GM18907 (cell line): ENCODE results near the gene CR1.
"Not testable (repeated sequence)": the region's sequence is repeated elsewhere in the genome, so short reads cannot be mapped to it uniquely, and the experiment has no call there.

Experiments
- ATAC-seq: cut with Tn5 transposase; IDR thresholded peaks from one replicate; pipeline ENCODE4 v1.9.1; 2021; ENCODE audit warnings: mild to moderate bottlenecking, moderate library complexity; ENCODE audit not compliant: unreplicated experiment

The CR1 gene

DNA sequence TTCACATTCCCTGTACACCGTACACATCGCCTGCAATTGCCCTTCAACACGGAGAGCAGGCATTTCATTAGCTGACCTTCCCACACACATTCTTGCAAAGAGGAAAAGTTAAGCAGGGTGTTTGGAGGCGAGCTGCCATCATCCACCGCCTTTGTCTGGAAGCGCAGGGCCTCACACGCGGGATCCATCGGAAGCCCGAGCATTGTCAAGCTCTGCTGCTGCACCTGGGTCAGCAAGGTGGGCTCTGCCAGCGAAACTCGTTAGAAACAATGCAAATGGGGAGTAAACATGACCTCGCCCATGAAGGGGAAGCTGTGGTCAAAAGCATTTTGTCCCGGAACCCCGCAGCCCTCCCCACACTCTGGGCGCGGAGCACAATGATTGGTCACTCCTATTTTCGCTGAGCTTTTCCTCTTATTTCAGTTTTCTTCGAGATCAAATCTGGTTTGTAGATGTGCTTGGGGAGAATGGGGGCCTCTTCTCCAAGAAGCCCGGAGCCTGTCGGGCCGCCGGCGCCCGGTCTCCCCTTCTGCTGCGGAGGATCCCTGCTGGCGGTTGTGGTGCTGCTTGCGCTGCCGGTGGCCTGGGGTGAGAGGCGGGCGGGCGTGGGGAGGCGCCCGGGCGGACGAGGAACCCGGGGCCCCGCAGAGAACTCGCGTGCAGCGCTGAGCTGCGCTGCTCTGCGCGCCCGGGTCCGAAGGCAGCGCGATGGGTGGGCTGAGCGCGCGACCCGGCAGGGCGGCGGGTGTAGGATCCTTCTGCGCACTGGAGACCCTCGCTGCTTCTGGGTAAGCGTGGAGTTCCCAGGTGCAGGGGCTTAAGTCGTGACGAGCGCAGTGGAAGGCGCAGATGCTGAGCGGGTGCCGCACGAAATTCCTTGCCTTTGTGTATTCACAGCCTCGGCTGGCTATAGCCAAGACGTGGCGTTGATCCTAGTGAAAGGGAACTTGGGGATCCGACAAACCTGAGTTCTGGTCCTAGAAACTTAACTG, at the start of gene CR1:
Gene CR1, plus strand, starts transcription at position 357 of the 992 bp plus-strand sequence. Its CDS starts 111 bp downstream, at position 468.
- peak; percentile 56 for ATAC-seq

DNA sequence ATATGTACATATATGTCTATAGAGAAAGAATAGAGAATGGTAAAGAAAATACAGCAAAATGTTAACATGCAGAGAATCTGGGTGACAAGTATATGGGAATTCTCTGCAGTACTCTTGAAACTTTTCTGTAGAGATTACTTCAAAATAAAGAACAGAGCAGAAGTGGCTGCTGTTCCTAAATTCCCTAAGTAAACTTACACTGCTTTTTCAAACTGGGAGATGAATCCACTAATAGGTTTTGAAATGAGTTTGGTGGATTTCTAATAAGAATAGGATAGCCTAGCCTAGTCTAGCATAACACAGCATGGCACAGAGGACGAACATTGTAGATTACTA, 42.3 kb upstream of the CR1 start:
- no peak for ATAC-seq

DNA sequence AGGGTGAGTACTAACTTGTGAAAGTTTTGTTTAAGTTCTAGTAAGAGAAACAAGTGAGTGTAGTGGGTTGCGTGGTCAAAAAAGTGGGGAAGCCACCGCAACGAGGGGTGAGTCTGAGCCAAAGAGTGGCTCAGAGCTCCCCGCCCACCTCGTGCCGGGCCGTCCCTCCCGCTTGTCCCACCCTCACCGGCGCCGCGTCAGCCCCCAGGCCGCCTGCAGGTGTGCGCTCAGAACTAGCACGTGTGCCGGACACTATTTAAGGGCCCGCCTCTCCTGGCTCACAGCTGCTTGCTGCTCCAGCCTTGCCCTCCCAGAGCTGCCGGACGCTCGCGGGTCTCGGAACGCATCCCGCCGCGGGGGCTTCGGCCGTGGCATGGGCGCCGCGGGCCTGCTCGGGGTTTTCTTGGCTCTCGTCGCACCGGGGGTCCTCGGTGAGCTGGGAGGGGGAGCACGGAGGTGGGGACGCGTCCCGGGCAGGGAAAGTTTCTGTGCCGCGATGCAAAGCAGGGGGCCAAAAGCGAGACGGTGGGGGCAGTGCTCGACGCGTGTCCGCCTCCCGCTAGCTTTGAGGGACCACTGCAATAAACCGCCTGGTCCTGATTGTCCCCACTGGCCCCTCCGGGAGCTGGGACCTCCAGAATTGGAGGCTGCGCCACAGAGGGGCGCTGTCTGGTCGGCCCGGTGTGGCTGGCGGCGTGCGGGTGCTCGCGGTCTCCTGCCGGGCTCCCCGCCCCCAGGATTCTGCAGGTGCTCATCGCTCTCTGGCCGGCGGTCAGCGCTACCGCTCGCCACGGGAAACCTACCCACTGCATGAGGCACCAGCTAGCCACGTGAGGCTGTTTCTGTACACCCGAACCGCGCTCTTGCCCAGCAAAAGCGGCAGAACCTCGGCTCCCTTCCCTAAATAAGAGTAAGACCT, 41.7 kb upstream of the CR1 start, which contains the start of gene CR2:
Gene CR2, plus strand, starts transcription at position 283 of the 919 bp plus-strand sequence. Its CDS starts 91 bp downstream, at position 374.
- peak; percentile 78 for ATAC-seq

DNA sequence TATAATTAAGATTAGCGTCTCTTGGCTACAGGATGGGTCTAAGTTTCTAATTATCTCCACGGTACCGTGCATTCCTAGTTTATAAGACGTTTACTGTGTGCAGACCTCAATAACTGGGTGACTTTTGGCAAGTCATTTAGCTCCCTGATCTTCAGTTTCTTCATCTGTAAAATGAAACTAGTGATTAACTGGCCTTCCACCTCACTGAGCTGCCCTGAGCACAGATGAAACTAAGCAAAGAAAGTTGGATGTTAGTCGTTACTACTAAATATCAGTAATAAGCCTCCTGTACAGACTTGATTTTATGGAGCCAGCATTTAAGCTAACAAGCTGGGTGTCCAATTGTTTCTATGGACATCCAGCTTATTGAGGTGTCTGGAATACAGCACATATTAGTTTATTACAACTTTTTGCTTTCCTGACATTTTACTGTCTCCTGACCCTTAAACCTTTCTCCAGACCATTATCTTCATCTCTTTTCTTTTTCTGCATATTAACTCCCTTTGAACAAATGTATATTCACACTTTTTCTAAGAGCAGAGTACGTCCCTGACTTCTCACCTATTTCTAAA, 40.7 kb upstream of the CR1 start:
- ATAC-seq: peak; percentile 23

DNA sequence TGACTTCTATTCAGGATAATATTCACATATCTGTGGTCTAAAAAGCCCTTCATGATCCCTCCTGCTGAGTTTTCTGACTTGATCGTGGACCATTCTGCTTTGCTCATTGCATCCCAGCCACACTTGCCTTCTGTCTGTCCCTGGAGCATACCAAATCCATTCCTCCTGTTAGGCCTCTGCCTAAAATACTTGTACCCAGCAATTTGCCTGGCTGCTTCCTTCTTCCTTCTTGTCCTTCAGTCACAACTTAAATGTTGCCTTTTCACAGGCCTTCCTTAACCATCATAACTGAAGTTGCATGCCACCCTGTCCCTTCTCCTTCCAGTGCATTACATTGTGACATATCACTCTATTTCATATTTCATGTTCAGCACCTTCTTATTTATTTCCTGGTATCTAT, 37.5 kb upstream of the CR1 start:
- ATAC-seq: no peak

DNA sequence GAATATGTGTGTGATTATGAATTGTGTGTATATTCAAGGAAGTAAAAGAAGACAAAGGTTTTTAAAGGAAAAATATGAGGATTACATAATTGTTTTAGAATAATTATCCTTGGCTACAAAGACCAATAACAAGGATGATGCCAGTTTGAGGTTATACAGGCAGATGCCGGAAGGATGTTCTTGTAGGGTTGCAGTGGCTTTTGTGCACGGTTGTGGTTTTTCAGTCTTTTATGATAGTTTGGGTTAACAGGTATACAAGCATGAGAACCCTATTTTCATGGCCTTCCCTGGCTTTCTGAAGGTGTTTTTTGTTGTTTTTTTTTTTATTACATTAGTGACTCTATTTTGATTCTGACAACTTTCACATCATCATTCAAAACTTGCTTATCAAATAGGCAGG, 36.9 kb upstream of the CR1 start:
- no peak for ATAC-seq

DNA sequence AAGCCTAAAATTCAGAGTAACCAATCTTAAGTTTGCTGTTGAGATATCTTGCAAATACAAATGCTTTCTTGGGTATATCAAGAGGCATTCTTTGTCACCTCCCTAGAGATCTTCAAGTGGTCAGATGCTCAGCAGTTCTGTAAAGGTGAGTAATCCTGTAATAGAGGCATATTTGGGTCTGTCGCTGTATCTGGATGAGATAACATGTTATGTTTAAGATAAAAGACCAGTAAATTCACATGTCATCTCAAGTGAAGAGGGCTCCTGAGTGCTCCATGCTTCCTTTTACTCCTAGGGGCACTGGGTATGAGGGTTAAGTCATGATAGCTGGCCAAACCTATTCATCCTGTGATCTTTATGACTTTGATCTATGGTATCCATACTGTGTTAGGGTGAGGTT, 34.3 kb upstream of the CR1 start:
- no peak for ATAC-seq

DNA sequence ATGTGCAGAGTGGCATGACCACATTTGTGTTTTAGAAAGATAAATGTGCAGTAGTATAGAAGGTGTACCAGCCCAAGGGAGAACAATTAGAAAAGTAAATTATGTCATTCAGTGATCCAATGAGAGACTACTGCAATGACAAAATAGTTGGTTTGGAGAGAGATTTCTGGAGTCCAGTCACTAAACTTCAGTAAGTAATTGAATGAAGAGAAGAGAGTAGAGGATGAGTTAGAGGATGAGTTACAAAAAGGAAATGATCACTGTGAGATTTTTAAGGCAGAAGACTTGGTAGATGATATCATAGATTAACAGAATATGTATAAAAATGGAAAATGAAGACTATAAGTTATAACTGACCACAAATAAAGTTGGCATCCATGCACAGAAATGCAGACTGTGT, 33.4 kb upstream of the CR1 start:
- ATAC-seq: no peak

DNA sequence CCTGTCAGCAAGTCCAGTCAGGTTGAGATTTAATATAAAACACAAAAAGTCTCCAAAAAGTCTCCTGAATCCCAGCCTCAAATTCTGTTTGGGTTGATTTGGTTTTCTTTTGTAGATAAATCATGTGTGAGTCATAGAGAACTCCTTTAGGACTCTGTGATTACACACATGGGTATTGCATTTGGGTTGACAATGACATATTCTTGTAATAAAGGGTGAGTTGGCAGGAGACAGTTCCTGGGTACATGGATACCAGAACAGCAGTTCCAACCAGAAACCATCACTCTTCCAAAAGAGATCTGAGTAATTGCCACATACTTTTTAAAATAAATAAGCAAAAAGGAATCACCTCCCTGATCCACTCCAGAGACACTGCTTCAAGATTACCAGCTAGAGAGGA, 32.9 kb upstream of the CR1 start:
- no peak for ATAC-seq

DNA sequence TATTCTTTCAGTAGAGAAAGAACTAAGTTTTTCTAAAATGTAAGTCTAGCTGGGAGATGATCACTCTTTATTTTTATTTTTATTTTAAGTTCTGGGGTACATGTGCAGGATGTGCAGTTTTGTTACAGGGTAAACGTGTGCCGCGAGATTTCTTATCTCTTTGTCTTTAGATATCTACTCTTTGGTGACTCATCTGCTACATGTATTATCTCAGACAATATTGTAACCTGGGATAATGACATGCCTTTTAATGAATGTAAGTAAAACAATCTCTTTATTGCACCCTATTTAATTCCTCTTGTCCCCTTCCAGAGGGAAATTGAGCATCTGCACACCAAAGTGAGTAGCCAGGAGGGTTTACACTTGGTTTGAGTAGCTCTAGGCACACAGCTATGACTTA, 32.4 kb upstream of the CR1 start:
- no peak for ATAC-seq

DNA sequence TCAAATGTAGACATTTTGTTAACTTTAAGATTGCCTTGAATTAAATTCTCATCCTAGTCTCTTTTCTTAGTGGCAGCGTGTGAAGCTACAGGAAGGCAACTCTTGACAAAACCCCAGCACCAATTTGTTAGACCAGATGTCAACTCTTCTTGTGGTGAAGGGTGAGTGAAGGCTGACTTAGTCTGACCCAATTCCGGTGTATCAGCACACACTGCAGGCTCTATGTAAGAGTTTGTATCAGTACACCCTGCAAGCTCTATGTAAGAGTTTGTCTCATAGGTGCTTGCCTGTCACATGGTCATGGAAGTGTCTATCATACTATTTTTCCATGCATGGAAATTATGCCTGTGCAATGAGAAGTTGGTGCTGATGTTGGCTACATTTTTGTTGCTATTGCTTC, 25.0 kb upstream of the CR1 start:
- no peak for ATAC-seq

DNA sequence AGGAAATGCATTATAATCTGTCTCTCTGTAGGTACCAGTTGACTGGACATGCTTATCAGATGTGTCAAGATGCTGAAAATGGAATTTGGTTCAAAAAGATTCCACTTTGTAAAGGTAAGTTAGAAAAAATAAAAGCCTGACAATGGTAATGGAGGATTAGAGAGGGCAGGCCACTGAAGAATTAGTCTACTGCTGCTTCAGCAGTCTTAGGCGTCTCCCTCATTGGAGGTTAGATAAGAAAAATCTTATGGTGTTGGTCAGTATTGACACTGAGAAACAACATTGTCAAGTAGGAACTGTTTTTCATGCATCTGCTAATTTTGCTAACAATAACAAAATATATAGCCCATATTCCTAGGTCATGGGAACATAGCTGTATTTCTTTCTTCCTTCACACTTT, 21.7 kb upstream of the CR1 start:
- no peak for ATAC-seq

DNA sequence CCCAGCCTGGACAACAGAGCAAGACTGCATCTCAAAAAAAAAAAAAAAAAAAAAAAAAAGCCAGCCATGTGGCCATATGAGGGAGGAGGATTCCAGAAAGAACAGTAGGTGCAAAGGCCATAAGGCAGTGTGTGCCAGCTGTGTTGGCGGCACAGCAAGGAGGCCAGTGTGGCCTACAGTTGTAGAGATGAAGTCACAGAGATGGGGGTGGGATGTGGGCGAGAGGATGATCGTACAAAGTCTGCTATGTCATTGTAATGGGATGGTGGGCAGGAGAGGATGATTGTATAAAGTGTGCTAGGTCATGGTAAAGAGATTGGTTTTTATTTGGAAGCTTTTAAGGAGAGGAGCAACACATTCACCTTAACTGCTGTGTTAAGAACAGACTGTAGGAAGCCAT, 9.8 kb upstream of the CR1 start:
- ATAC-seq: no peak

DNA sequence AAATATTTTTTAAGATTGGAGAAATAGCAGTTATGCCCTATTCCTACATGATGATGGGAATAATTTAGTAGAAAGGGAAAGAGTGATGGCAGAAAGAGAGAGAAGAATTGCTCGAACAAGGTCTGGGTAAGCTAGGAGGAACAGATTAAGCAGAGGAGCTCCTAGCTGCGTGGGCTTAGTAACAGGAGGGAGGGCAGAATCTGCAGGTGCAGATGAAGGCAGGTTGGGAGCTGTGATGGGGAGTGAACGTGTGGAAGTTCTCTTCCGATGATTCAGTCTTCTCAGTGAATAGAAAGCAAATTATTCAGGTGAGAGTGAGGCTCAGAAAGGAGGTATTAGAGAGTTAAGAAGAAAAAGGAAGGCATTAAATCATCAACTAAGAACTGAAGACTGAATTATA, 8.3 kb upstream of the CR1 start:
- ATAC-seq: no peak

DNA sequence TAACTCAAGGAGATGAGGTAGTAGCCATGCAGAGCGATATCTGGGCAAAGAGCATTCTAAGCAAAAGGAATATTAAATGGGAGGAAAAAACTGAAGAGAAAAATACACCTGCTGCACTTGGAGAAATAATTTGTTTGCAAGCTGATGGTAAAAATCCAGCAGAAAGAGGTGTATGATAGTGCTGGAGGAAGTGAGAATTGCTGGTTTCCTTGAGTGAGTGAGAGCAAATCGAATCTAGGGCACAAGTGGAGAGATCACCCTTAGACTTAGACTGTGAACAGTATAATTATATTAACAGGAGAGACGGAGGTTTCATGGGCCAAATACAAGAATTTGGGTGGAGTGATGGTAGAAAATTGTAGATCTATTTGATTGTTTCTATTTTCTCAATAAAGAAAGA, 2.7 kb upstream of the CR1 start:
- no peak for ATAC-seq

DNA sequence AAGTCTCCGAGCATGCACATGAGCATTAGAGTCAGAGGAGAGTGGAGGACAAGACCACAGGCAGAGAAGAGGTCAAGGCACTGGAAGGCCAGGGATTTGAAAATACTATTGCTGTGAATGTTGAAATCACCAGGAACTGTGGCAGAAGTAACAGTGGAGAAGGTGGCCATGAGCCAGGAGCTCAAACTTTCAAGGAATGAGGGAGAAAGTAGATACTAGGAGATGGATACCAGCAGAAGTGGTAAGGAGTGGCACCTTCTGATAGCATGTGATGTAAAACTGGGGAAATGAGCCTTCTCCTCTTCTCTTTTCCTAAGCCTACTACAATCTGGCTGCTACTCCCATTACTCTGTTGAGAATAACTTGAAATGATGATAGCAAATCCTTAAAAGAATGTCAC, 1.8 kb upstream of the CR1 start:
- no peak for ATAC-seq

DNA sequence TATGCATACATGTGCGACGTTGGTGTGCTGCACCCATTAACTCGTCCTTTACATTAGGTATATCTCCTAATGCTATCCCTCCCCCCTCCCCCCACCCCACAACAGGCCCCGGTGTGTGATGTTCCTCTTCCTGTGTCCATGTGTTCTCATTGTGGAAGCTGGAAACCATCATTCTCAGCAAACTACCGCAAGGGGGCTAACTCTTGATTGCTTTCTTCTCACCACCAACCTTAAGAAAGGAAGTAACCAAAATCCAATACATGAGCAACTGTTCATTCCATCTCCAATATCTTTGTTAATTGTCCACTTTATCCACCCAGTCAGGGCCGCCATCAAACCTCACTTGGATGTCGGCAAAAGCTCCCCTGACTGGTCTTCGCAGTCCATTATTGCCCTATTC, 676 bp upstream of the CR1 start:
- not testable (repeated sequence) for ATAC-seq

DNA sequence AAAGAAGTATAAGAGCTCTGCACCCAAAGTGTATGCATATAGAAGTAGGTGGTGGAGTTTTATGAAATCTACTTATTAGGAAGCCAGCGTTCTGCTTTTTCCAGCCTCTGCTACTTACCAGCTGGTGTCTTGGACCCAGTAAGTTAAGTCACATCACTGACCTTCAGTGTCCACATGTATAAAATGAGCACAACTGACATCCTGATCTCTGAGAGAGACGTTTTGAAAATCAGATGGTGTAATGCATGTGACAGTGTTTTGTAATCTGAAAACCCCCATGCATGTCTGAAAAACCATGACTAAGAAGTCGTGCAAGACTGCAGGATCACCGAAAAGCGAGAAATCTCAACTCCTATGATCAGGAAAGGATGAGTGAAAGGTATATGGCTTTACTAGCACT, 2.0 kb downstream of the CR1 start:
- ATAC-seq: no peak

DNA sequence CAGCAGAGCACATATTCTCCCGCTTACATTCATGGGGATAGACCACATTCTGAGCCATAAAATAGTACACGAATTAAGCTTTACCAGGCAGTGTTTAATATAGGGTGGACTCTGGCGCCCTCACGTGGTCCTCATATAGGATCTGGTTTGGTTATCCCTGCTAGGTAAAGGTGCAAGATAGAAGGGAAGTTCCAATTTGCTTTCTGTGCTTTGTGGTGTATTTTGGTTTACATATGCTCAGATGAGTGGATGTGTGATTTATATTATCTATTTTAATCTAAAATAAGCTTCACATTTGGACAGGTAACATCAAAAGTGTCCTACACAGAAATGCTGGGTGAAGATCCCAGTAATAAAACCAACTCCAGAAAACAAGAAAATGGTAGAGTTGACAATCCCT, 3.6 kb downstream of the CR1 start:
- peak; percentile 47 for ATAC-seq

DNA sequence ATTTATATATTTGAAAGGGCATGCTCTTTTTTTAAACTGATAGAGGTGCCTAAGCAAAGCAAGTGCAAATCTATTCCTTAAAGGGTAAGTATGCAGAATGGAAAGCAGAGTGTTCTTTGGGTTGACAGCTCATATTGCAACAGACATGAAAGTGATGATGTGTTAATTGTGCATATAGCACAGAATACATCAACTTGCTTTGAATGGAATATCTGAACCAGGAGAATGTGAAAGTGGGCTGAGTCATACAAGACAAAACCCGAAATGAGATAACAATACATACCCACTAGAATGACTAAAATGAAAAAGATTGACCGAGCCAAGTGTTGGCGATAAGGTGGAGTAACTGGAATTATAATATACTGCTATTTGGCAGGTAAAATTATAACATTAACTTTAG, 4.3 kb downstream of the CR1 start:
- ATAC-seq: no peak

DNA sequence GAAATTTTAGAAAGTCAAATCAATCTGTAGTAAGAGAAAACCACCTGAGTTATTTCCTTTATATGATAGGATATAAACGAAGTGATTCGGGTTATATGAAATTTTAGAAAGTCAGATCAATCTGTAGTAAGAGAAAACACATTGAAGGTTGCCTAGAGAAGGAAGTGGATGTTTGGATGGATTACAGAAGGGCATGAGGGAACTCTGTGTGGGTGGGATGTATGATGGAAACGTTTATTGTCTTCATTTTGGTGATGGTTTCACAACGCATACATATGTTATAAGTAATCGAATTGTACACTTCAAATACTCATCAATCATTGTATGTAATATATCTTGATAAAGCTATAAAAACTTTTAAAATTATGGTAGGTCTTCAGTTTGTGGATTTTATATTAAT, 5.1 kb downstream of the CR1 start:
- no peak for ATAC-seq
